Erythroblast (primary cell): ENCODE measurements around the gene CTRB1.

Source experiments
- GATA1 ChIP-seq: IDR thresholded peaks from 2 replicates; pipeline ENCODE4 v1.6.1; 2011; ENCODE audit warnings: low read depth, mild to moderate bottlenecking, control low read depth, low read length, moderate library complexity
- POLR2A ChIP-seq: IDR thresholded peaks from 2 replicates; pipeline ENCODE4 v1.6.1; 2011; ENCODE audit warnings: mild to moderate bottlenecking, low read length

GRCh38 chr16:75238132-75238852 is 19.5 kb downstream of the CTRB1 start:
- TF ChIP-seq POLR2A (no peak), GATA1 (no peak)
